HepG2 (cell line): ENCODE data around the gene ATAD3C. TPM values are rescaled to one million over a fixed set of nuclear protein-coding genes. Genes with fewer than 3 reads are reported as not detected.

Experiments used
- BCL6 ChIP-seq: IDR thresholded peaks from 2 replicates; pipeline ENCODE4 v1.6.1; 2016; ENCODE audit warnings: missing genetic modification reagents, missing compliant biosample characterization
- CAMTA2 ChIP-seq: sonication (generic); formaldehyde crosslinking; IDR thresholded peaks from 2 replicates; pipeline ENCODE4 v1.4.0; 2020; ENCODE audit warnings: mild to moderate bottlenecking, missing genetic modification reagents, borderline replicate concordance
- CHD4 ChIP-seq: fragments of 200-600 bp; sonication (generic); IDR thresholded peaks from 2 replicates; pipeline ENCODE4 v1.7.0; 2017; ENCODE audit warnings: mild to moderate bottlenecking, low read length, borderline replicate concordance
- GZF1 ChIP-seq: sonication (generic); formaldehyde crosslinking; IDR thresholded peaks from 2 replicates; pipeline ENCODE4 v1.5.1; 2020; ENCODE audit warnings: mild to moderate bottlenecking, missing genetic modification reagents
- HIC2 ChIP-seq: sonication (generic); formaldehyde crosslinking; IDR thresholded peaks from 2 replicates; pipeline ENCODE4 v1.9.0; 2022; ENCODE audit warnings: low read depth, missing genetic modification reagents
- HNF1A ChIP-seq, 2 experiments: sonication (generic) in 1 of 2; formaldehyde crosslinking in 1 of 2; IDR thresholded peaks; 2 replicates each; pipeline versions ENCODE4 v1.4.0 to v1.6.1; 2016 to 2020; ENCODE audit warnings: borderline replicate concordance in 1 of 2, low read depth in 1 of 2, mild to moderate bottlenecking in 1 of 2, missing genetic modification reagents in 1 of 2
- RAD51 ChIP-seq: fragments of 450-650 bp; IDR thresholded peaks from 2 replicates; pipeline ENCODE4 v1.6.1; 2016; ENCODE audit warnings: borderline replicate concordance
- RBAK ChIP-seq: sonication (generic); formaldehyde crosslinking; IDR thresholded peaks from 2 replicates; pipeline ENCODE4 v1.5.1; 2020; ENCODE audit warnings: mild to moderate bottlenecking, missing genetic modification reagents
- RBFOX2 ChIP-seq: fragments of 200-400 bp; formaldehyde crosslinking; IDR thresholded peaks from 2 replicates; pipeline ENCODE4 v1.6.1; 2017; ENCODE audit warnings: low read depth, mild to moderate bottlenecking, low read length
- SAFB2 ChIP-seq: sonication (generic); formaldehyde crosslinking; IDR thresholded peaks from 2 replicates; pipeline ENCODE4 v1.5.1; 2020; ENCODE audit warnings: missing genetic modification reagents, low read depth, mild to moderate bottlenecking, borderline replicate concordance
- STAG1 ChIP-seq: sonication (generic); formaldehyde crosslinking; IDR thresholded peaks from 2 replicates; pipeline ENCODE4 v1.4.0; 2020; ENCODE audit warnings: missing genetic modification reagents
- ZBTB39 ChIP-seq: sonication (generic); formaldehyde crosslinking; IDR thresholded peaks from 2 replicates; pipeline ENCODE4 v1.5.0; 2020; ENCODE audit warnings: missing genetic modification reagents
- ZNF510 ChIP-seq: sonication (generic); formaldehyde crosslinking; IDR thresholded peaks from 2 replicates; pipeline ENCODE4 v1.4.0; 2020; ENCODE audit warnings: low read depth, mild to moderate bottlenecking, missing genetic modification reagents
- ZNF572 ChIP-seq: sonication (generic); formaldehyde crosslinking; IDR thresholded peaks from 2 replicates; pipeline ENCODE4 v1.5.1; 2020; ENCODE audit warnings: mild to moderate bottlenecking, missing genetic modification reagents
- ZNF598 ChIP-seq: sonication (generic); formaldehyde crosslinking; IDR thresholded peaks from 2 replicates; pipeline ENCODE4 v1.5.1; 2020; ENCODE audit warnings: mild to moderate bottlenecking, missing genetic modification reagents, borderline replicate concordance
- ZNF660 ChIP-seq: sonication (generic); formaldehyde crosslinking; IDR thresholded peaks from 2 replicates; pipeline ENCODE4 v1.5.1; 2020; ENCODE audit warnings: mild to moderate bottlenecking, low read depth, missing genetic modification reagents, borderline replicate concordance
- ZNF713 ChIP-seq: sonication (generic); formaldehyde crosslinking; IDR thresholded peaks from 2 replicates; pipeline ENCODE4 v1.4.0; 2020; ENCODE audit warnings: mild to moderate bottlenecking, missing genetic modification reagents
- ZNF768 ChIP-seq: sonication (generic); formaldehyde crosslinking; IDR thresholded peaks from 2 replicates; pipeline ENCODE4 v1.4.0; 2020; ENCODE audit warnings: missing genetic modification reagents
- ZNF770 ChIP-seq: sonication (generic); formaldehyde crosslinking; IDR thresholded peaks from 2 replicates; pipeline ENCODE4 v1.5.0; 2020; ENCODE audit warnings: mild to moderate bottlenecking, missing genetic modification reagents
- polyA plus RNA-seq, 8 experiments: library from polyadenylated mRNA; depleted of rRNA in 3 of 8; stranded (reverse) in 7 of 8; unstranded in 1 of 8; fragments of >200 nt; fragmentation: Illumina TruSeq in 4 of 8; extraction: Trizol in 4 of 8; gene quantifications; 2 replicates each; pipeline versions ENCODE4 v1.2.1 to v1.2.3, GENCODE V29; 2011 to 2016; ENCODE audit warnings: low read depth in 4 of 8, missing spikeins in 1 of 8, mixed read lengths in 1 of 8; ENCODE audit not compliant: insufficient read depth in 1 of 8
- total RNA-seq, 5 experiments: library from RNA; depleted of rRNA; stranded (reverse); fragments of >200 nt; fragmentation: Illumina TruSeq; extraction: Trizol; gene quantifications; 2 replicates each; pipeline ENCODE4 v1.2.3, GENCODE V29; 2016; ENCODE audit warnings: low read depth in 1 of 5

The ATAD3C gene
- total and polyA plus RNA-seq, 2 of the 13 experiments (the other 11 are each of a cell fraction or from before 2014, with no cell fraction given), result 2.4 to 3.2 TPM

- TF ChIP-seq HIC2 (CRISPR knock-in tag) (peak; percentile 87), ZNF713 (CRISPR knock-in tag) (0 out of 2 replicates have a peak, but pooled peaks have one; percentile 9), ZNF572 (no peak), ZNF510 (CRISPR knock-in tag) (no peak), CHD4 (no peak), RBFOX2 (peak; percentile 83), ZNF598 (no peak), ZBTB39 (no peak), CAMTA2 (no peak), STAG1 (no peak), SAFB2 (CRISPR knock-in tag) (peak; percentile 46; the same call in 1 of the 2 replicates), GZF1 (CRISPR knock-in tag) (no peak), RBAK (no peak), ZNF660 (CRISPR knock-in tag) (no peak), BCL6 (CRISPR knock-in tag) (peak; percentile 77), RAD51 (no peak), ZNF768 (CRISPR knock-in tag) (peak; percentile 70; the same call in 1 of the 2 replicates), HNF1A (IDR thresholded peaks at IDR 0.05; ENCODE audit: low read depth) (no peak), HNF1A (CRISPR knock-in tag; IDR thresholded peaks at IDR 0.05; ENCODE audit: borderline replicate concordance) (peak; percentile 75; the same call in 1 of the 2 replicates), ZNF770 (CRISPR knock-in tag) (peak; percentile 65)
Observed at GRCh38 chr1:1431845-1432273, 17.6 kb upstream of the ATAD3C start (continued).
